ENCODE measurements around the gene FAM171A2.
"Not testable (repeated sequence)": the region's sequence is repeated elsewhere in the genome, so short reads cannot be mapped to it uniquely, and the experiment has no call there.

The FAM171A2 gene

GRCh38 chr17:44333371-44333770 is 30.3 kb downstream of the FAM171A2 start:
- H3K27ac ChIP-seq (ENCODE audit: low read depth, low read length) = no peak overlapping the region
- TF ChIP-seq CTCF (IDR thresholded peaks at IDR 0.05; ENCODE audit: low read depth, low read length, poor library complexity, severe bottlenecking) (no peak), EZH2phosphoT487 (IDR thresholded peaks at IDR 0.05; ENCODE audit: borderline replicate concordance, low read length) (no peak)
- peaks cover 10% of the 10 kb centered on the region for H3F3A ChIP-seq (ENCODE audit: control insufficient read depth, insufficient read depth)
- peaks cover 54% of the 10 kb centered on the region for H3K4me1 ChIP-seq (ENCODE audit: control insufficient read depth, low read length)
- H3K27me3 ChIP-seq (ENCODE audit: control insufficient read depth, low read length) = no peaks in the 10 kb centered on the region
- no peaks in the 10 kb centered on the region for H3K9me2 ChIP-seq (replicated peaks; ENCODE audit: control insufficient read depth, low read length)
- H3K4me3 ChIP-seq (ENCODE audit: low read length) = no peak overlapping the region
- H3K79me2 ChIP-seq (ENCODE audit: control insufficient read depth, low read length) = no peaks in the 10 kb centered on the region
- H3K9me3 ChIP-seq (ENCODE audit: control insufficient read depth, insufficient read depth, low read length) = no peaks in the 10 kb centered on the region
- H3K36me3 ChIP-seq (ENCODE audit: control insufficient read depth, low read length) = no peaks in the 10 kb centered on the region
- no peaks in the 10 kb centered on the region for H4K20me1 ChIP-seq (ENCODE audit: control insufficient read depth, insufficient read depth, low read depth, low read length)
- no peak overlapping the region for H3K4me2 ChIP-seq (ENCODE audit: low read length)

GRCh38 chr17:44331249-44331760 is 32.3 kb downstream of the FAM171A2 start:
- Histone ChIP-seq H3K4me2 (ENCODE audit: low read length) (peak overlapping the region; percentile 76), H3K79me2 (ENCODE audit: control insufficient read depth, low read length) (0 out of 2 replicates have a peak, but pooled peaks cover 3% of the 10 kb centered on the region), H3K36me3 (ENCODE audit: control insufficient read depth, low read length) (no peaks in the 10 kb centered on the region), H4K20me1 (ENCODE audit: control insufficient read depth, insufficient read depth, low read depth, low read length) (no peaks in the 10 kb centered on the region), H3K4me3 (ENCODE audit: low read length) (peak overlapping the region; percentile 50), H3K27me3 (ENCODE audit: control insufficient read depth, low read length) (no peaks in the 10 kb centered on the region), H3K27ac (ENCODE audit: low read depth, low read length) (peak overlapping the region; percentile 55), H3K4me1 (ENCODE audit: control insufficient read depth, low read length) (peaks cover 69% of the 10 kb centered on the region), H3K9me3 (ENCODE audit: control insufficient read depth, insufficient read depth, low read length) (no peaks in the 10 kb centered on the region), H3F3A (ENCODE audit: control insufficient read depth, insufficient read depth) (peaks cover 20% of the 10 kb centered on the region), H3K9me2 (replicated peaks; ENCODE audit: control insufficient read depth, low read length) (no peaks in the 10 kb centered on the region)
- no peak for TF ChIP-seq EZH2phosphoT487 (IDR thresholded peaks at IDR 0.05; ENCODE audit: borderline replicate concordance, low read length)
- TF ChIP-seq CTCF (IDR thresholded peaks at IDR 0.05; ENCODE audit: low read depth, low read length, poor library complexity, severe bottlenecking) = peak; percentile 91

GRCh38 chr17:44330263-44330662 is 33.4 kb downstream of the FAM171A2 start:
- not testable (repeated sequence) for H3K4me2 ChIP-seq (ENCODE audit: low read length); H3K27ac ChIP-seq (ENCODE audit: low read depth, low read length); H3K9me3 ChIP-seq (ENCODE audit: control insufficient read depth, insufficient read depth, low read length); H3K4me3 ChIP-seq (ENCODE audit: low read length); H3K36me3 ChIP-seq (ENCODE audit: control insufficient read depth, low read length); H4K20me1 ChIP-seq (ENCODE audit: control insufficient read depth, insufficient read depth, low read depth, low read length); H3K9me2 ChIP-seq (replicated peaks; ENCODE audit: control insufficient read depth, low read length); H3K27me3 ChIP-seq (ENCODE audit: control insufficient read depth, low read length)
- Histone ChIP-seq H3K79me2 (ENCODE audit: control insufficient read depth, low read length) (peaks cover 13% of the 10 kb centered on the region), H3F3A (ENCODE audit: control insufficient read depth, insufficient read depth) (peaks cover 26% of the 10 kb centered on the region), H3K4me1 (ENCODE audit: control insufficient read depth, low read length) (peaks cover 70% of the 10 kb centered on the region)

- H3K4me3 ChIP-seq (ENCODE audit: low read length); H3K27ac ChIP-seq (ENCODE audit: low read depth, low read length); H4K20me1 ChIP-seq (ENCODE audit: control insufficient read depth, insufficient read depth, low read depth, low read length); H3K9me2 ChIP-seq (replicated peaks; ENCODE audit: control insufficient read depth, low read length); H3K9me3 ChIP-seq (ENCODE audit: control insufficient read depth, insufficient read depth, low read length); H3K36me3 ChIP-seq (ENCODE audit: control insufficient read depth, low read length); H3K4me2 ChIP-seq (ENCODE audit: low read length); H3K27me3 ChIP-seq (ENCODE audit: control insufficient read depth, low read length): not testable (repeated sequence)
- Histone ChIP-seq H3K79me2 (ENCODE audit: control insufficient read depth, low read length) (peaks cover 17% of the 10 kb centered on the region), H3F3A (ENCODE audit: control insufficient read depth, insufficient read depth) (peaks cover 26% of the 10 kb centered on the region), H3K4me1 (ENCODE audit: control insufficient read depth, low read length) (peaks cover 68% of the 10 kb centered on the region)
These were observed 34.1 kb downstream of the FAM171A2 start for GRCh38 chr17:44329516-44329915.
